GM21526 (cell line): ENCODE results near the gene LINGO1.

Experiments used
- ATAC-seq: cut with Tn5 transposase; IDR thresholded peaks from one replicate; pipeline ENCODE4 v1.9.1; 2021; ENCODE audit warnings: moderate library complexity; ENCODE audit not compliant: unreplicated experiment, low FRiP score

The LINGO1 gene

DNA sequence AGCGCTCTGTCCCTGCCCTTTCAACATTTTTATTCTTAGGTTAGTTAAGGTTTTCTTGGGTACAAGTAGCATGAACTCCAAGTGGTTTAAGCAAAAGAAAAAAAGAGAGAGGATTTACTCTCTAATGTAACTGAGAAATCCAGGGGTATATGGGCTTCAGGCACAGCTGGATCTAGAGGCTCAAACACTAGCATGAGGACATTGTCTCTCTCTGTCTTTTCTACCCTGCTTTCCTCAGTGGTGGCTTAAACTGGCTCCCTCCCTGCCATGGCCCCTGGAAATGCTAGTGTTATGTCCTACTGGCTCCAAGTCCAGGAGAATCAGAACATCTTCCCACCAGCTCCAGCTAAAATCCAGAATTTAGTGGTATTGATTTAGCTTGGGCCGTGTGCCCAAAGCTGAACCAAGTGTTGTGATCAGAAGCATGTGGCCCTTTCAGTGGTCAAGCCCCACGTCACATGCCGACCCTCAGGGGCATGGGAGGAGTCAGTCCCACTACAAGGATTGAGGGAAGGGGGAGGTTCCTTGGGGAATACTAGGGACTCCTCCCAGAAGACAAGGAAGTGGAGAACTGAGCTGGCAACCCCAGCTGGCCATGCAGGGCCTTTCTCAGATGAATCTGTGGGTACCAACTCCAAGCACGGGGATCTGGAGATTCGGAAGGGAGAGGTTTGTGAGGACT is 58.0 kb downstream of the LINGO1 start:
- ATAC-seq, result no peak

DNA sequence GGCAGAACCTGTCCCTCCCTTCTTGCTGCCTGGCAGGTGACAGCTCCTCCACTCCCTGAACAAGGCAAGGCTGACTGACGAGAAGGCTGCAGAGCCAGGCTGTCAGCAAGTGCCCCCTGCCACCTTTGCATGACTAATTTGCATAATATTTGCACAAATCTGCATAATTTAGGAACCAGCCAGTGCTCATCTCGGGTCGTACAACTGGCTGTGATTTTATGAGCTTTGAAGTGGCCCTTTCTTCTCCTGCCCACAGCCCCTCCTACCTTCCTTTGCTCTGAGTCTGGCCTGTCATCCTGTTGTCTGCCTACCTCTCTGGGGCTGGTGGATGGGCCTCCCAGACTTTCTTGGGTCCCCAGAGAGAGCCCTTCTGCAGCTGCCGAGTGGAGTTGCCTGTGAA is 58.9 kb downstream of the LINGO1 start:
- no peak for ATAC-seq

DNA sequence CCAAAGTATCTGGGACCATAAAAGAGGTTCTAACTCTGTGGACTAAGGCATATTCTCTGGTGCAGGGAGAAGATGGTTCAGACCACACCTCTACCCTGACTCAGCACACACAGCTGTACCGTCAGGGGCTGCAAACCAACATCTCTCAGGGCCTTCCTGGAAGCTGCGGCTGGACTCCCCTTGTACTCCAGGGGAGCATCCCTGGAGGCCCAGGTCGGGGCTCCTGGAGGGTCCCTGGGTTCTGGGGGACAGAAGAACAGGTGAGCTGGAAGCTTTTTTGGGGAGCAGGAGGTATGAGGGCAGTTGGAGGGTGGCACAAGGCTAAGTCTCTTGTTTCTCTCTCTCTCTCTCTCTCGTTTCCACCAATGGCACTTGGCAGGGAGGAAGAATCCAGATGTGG is 60.5 kb downstream of the LINGO1 start:
- no peak for ATAC-seq

DNA sequence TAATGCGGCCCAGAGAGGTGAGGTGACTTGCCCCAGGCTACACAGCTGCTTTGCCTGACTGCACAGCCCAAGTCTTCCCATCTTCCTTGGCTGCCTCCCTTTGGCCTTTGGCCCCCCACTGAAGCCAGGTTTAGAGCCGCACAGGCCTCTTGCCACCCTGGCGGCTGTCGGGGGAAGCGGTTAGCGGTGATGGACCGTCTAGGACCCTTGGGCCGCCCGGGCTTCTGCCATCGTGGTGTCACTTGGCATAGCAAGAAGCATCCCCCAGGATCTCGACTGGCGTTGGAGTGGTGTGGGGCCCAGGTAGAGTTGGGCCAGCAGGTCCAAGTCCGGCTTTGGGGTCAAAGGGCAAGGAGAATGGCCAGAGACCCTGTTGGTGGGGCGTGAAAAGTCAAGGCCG is 61.0 kb downstream of the LINGO1 start:
- ATAC-seq, result no peak

DNA sequence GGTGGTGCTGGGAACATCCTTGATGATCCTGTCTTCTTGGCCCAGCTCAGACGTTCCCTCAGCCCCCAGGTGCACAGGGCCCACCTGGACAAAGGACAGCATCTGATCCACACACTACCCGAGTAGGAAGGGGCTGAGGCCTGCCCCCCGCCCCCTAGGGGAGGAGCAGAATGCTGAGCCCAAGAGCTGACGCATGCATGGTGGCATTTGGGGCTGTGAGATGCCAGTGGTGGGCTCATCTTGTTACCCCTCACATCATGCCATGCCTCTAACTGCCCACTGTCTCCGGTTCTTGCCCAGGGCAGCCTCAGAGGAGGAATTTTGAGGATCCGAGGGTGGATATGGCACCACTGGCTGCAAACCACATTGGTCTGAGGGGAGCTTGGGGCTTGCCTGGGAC is 61.5 kb downstream of the LINGO1 start:
- no peak for ATAC-seq

DNA sequence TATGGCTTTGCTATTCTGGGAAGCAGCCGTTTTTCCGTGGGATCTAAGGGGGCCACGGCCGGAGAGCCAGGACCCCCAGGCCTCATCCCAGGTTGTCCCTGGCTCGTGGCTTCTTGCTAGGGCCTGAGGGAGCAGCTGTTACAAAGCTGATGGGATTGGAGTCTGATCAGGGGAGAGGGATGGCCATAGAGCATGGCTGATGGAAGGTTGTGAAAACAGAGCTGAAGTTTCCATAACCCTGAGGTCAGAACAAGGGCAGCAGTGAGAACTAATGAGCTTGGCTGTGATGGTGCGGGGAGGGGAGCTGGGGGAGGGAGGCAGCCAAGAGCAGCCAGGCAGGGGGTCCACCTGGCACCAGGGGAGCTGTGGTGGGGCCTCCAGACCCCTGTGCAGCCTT is 63.0 kb downstream of the LINGO1 start:
- no peak for ATAC-seq

DNA sequence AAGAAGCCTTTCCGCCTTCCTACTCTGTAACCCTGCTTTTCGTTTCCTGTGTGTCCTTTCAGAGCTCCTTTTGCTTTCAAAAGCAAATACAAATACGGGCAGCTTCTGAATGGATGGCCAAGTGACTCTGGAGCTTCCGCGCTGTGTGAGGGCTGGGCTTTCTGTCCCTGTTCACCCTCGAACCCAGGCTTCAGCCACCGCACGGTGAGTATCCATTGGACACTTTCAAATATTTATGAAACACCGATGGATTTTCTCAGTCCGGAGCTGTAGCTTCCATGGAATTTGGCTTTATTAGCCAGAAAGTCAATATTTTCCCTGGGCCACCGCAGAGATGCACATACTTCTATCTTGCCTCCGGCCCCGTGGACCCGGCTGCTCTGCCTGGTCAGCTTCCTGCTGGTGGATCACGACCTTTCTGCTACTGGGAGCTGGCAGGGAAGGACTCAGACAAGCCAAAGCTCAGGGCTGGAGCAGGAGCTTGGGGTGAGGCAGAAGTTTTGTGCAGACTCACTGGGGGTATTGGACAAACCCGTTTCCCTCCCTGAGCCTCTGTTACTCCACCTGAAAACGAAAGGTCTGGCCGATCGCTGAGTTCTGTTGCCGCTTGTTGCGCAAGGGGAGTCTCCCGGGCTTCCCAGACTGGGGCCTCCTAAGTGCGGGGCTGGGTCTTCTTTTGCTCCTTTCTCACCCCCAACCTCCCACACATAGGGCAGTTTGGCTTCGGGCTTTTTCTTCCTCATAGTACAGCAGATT is 63.6 kb downstream of the LINGO1 start:
- no peak for ATAC-seq

DNA sequence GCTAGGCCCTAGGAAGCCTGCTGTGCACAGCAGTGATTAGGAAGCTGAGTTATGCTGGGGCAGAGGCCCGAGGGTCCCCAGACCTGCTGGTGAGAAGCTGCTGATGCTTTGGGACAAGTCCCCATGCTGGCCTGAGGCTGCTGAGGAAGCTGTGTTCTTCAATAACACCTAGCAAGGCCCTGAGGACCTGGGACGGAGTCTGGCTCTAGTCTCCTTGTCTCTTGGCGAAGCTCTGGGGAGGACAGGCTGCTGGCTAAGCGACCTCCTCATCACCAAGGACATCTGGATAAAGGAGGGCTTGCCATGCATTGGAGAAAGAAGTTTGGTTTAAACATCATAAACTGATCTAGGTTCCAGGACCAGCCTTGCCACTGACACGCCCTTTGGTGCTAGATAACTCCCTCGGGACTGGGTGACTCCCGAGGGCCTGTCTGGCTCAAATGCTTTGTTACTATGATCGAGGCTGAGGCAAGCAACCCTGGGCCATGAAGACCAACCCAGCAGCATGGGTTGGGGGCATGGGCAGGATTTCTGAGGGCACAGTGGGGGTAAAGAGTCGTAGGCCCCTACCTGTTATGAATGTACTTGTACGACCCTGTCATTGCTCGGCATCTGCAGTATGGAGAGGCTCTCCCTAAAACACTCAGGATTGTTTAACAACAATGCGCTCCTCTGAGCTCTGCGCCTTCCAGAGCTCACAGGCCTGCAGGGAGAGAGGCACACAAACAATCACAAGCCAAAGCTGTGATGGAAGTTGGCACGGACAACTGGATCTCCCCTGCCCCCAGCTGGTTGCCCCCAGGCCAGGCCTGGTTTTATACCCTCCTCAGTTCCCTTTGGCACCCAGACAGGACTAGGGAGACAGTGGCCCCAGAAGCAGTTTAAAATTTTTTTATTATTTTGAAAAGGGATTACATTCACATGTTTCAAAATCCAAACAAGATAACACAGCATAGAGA is 64.4 kb downstream of the LINGO1 start:
- no peak for ATAC-seq

DNA sequence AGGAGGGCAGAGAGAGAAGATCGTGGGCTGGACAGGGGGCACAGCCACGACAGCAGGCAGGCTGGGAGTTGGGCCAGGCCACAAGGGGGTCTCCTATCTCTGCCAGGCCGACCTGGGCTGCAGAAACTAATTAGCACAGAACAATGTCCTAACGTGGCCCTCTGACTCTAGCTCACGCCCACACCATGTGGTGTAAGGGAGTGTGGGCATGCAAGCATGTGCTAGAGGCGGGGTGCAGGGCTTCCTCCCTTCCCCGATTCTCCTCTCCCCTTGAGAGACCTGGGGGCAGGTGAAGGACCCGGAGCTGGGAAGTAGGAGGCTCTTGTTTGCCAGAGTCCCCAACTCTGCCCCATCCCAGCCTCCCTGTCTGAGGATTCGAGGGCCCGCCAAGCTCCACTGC is 65.5 kb downstream of the LINGO1 start:
- ATAC-seq, result no peak

DNA sequence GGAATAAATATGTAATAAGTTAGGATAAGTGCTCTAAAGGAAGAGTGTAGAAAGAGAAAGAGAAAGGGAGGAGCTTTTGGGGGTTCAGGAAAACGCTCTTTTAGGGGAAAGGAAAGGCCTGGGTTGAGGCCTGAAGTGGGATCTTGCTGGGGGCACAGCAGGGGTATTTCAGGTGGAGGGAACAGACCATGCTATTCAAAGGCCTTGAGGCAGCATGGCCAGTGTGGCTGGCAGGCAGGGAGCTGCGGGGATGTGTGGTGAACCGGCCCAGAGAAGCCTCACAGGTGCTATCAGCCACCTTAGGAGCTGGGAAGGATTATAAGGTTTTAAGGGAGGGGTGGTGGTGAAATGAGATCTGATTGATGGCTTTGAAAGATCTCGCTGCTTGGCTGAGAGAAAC is 66.6 kb downstream of the LINGO1 start:
- no peak for ATAC-seq

DNA sequence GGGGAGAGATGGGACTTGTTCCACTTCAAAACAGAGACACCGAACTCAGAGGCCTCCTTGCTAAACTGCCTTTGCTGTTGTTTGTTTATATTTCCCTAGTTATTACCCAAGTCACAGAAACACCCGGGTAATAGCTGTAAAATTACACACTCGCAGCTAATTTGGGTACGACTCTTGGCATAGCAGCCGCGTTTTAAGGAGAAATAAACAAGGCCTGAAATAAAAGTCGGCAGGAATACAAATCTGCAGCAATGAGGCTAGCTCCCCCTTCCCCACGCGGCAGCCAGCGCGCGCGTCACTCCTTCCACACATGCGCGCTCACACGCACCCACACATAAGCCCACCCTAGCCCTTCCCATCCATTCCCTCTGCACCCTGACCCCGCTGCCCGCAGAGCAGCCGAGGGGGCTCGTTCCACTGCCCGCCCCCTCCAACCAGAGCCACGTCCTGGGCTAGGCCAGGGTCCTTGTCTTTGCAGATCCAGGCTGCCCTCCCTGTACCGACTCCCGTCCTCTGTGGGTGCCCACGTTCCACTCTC is 67.3 kb downstream of the LINGO1 start:
- no peak for ATAC-seq

DNA sequence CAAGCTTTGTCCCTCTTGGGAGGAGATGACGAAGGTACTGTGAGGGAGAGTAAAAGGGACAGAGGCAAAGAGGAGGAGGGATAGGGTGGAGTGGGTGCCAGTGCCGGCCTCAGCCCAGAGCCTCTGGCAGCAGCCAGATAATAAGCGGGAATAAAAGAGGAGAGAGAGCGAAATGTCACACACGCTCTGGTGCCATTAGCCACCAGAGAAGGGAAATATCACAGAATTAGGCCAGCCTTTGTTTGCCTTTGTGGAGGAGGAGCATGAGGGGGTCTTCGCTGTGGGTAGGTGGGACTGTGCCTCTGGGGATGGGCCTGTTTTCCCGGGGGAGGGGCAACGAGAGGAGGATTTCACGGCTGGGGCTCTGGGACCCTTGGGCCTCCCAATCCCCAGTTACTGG is 67.8 kb downstream of the LINGO1 start:
- ATAC-seq, result no peak

DNA sequence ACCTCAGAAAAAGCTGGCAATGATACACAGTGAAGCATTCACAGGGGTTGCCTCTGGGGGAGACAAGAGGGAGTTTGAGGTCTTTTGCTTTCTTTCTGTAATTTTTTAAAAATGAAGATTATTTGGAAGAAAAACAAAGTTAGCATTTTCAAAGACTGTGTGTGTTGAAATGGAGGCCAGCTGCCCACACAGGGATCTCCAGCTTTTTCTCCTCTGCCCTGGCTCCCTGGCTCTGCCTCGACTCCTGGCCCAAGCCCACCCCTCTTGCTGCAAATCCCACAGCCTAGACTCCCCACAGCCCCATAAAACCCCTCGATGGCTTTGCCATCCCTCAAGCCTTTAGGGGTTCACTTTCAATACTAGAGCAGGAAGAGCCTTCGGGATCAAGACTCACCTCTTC is 68.4 kb downstream of the LINGO1 start:
- ATAC-seq, result no peak

DNA sequence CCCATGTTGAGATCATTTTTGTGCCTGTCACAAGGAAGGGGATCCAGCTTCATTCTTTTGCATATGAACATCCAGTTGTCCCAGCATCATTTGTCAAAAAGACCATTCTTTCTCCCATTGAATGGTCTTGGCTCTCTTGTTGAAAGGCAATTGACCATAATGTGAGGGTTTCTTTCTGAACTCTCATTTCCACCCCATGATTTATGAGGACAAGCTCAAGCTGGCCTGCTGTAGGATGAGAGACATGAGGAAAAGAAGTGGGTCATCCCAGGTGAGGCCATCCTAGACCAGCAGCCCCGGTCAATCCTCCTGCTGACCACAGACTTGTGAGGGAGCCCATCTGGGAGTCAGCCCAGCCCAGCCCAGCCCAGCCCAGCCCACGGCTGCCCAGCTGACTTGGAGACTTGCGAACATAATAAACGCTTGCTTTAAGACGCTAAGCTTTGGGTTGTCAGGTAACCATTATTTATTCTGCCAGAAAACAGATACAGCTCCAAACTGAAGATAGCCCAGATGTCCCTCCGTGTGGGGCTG is 69.0 kb downstream of the LINGO1 start:
- no peak for ATAC-seq
